ENCODE results near the gene C17orf50. TPM values are rescaled to one million over a fixed set of nuclear protein-coding genes. Genes with fewer than 3 reads are reported as not detected.

The C17orf50 gene
- total RNA-seq: not detected

DNA sequence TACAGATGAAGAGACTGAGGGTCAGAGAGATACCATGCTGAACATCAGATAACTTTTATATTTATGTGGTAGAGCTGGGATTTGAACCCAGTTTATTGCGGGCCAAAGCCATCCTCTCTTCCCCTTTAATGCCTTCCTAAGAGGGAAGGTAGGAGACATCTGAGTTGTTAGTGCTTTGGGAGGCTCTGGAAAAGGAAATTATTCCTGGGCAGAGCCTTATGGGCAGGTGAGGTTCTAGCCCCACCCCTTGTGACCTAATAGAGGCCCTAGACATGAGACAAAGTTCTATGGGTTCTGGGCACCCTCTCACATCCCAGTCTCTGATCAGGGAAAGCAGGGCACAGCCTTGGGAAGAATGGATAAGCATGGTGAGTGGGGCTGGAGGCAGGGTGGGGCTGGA is at the start of gene C17orf50:
Gene C17orf50 (plus strand): TSS at position 301 of the 400 bp plus-strand sequence. CDS start 55 bp downstream, at position 356.
- ATAC-seq: no peak
- intact Hi-C loops (cut with DNase I): no loop called here
- DNase-seq (ENCODE audit: low spot score): no peak

DNA sequence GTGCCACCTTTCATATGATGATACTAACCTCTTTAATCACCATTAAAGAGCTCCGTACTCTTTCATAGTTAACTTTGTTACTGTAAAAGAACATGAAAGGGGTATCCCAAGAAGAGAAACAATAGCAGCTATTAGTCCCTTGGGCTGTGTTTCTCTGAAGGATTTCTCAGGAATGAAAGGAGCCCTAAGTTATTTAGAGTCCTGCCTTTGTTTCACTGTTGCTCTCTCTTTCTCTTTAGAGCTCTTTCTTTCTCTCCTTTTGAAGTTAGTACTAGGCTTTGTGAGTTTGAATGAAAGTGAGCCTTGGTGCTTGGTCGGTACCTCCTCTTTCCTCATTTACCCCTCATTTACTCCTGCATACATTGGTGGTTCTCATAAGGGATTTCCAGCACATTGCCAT is 49.7 kb upstream of the C17orf50 start:
- intact Hi-C loops (cut with DNase I): no loop called here
- no peak for ATAC-seq
- no peak for DNase-seq (ENCODE audit: low spot score)

DNA sequence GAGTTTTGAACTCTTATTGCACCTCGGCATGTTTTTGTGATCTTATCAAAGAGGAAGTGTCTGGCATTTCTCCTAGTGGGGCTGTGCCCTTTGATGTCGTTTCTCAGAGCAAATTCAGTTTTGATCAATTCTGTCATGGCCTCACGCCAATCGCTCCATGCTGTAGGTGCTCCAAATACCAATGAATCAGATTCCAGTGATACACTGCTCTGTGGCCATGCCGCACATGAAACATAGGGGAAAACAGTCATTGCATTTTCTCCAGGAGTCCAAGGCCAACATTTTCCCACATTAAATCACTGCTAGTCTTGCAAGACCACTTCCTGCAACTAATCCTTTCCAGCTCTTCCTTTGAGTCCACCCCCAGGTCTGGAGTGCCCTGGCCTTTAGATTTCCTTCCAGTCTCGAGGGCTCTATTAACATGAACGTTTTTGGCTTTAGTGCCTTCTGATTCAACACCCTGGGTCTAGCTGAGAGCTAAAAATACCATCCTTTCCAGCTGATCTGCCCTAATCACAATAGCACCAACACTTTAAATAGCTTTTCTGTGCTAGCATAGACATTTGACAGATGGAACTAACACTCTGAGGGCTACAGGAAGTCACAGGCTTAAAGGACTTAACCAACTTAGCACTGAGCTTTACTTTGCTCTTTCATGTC is 47.5 kb upstream of the C17orf50 start:
- ATAC-seq (peak; percentile 71), DNase-seq (ENCODE audit: low spot score) (no peak)
- intact Hi-C loops (cut with DNase I): no loop called here

DNA sequence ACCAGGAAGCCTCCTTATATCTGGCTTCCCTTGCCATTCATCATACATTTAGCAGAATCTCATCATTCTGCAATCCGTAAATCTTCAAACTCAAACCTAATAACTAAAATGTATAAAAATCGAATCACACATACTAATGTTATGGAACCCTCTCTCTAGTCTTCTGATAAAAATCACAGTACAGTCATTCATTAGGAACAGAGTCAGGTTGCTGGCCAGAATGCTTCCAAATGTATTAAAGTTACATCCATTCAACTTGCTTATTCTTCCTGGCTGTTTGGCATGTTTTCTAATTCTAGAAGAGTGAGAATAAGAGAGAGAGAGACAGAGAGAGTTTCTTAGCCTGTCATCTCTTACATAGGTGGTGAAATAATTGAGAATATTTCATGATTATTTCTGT is 45.7 kb upstream of the C17orf50 start:
- no peak for ATAC-seq
- DNase-seq (ENCODE audit: low spot score): no peak
- intact Hi-C loops (cut with DNase I): no loop called here

DNA sequence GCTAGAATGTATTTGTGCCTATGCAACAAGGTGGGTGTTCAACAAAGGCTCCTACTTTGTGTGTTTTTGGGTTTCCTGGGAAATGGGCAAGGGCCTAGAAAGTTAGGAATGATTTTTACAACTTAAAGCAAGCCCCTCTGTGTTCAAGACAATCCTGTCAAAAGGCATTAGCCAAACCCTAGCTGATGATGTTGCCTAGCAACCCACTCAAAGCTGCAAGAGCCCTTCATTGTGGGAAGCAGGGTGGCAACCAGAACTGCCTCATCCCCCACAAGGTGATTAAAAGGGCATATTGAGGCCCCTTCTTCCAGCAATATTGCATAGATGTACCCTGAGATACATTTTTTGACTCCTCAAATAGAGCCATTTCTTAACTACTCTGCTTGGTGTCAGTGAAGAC is 45.3 kb upstream of the C17orf50 start:
- ATAC-seq: no peak
- no peak for DNase-seq (ENCODE audit: low spot score)
- intact Hi-C loops (cut with DNase I): no loop called here

DNA sequence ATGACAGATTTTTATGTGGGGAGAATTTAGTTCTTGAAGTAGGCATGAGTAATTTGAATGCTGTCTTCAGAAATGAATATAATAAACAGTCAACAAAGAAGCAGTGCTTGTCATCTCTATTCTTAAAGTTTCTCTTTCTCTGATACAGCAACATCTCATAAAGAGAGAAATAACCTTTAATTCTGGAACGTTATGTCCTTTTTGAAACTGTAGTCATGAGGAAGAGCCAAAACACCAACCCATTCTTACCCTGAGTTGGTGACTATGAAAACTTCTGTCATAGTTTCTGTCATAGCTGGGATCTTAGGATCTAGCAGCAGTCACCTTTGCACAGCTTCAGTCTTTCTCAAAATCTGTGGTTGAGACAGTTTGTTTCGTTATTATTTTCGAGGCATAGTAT is 44.5 kb upstream of the C17orf50 start:
- intact Hi-C loops (cut with DNase I): no loop called here
- ATAC-seq (peak; percentile 21), DNase-seq (ENCODE audit: low spot score) (no peak)

DNA sequence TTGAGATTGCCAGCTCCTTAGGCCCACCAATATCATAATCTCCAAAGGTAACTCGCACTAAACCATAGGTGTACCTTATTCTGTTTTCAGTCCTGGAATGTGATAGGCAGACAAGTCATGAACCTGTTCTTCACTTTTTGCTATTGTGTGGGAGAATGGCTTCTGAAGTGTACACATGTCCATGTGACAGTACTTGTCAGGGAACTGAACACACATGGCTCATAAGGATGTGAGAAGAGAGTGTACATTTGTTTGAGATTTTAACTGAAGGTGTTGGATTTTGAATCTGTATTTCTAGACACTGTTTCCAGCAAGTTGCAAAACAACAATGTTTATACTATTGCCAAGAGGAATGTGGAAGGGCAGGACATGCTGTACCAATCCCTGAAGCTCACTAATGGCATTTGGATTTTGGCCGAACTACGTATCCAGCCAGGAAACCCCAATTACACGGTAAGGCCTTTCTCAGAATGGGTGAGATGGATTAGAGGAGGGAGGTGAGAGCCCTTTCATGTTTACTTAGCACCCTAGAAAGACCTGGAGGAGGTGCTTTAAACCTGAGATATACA is 43.7 kb upstream of the C17orf50 start:
- intact Hi-C loops (cut with DNase I): no loop called here
- ATAC-seq (peak; percentile 83), DNase-seq (ENCODE audit: low spot score) (no peak)

DNA sequence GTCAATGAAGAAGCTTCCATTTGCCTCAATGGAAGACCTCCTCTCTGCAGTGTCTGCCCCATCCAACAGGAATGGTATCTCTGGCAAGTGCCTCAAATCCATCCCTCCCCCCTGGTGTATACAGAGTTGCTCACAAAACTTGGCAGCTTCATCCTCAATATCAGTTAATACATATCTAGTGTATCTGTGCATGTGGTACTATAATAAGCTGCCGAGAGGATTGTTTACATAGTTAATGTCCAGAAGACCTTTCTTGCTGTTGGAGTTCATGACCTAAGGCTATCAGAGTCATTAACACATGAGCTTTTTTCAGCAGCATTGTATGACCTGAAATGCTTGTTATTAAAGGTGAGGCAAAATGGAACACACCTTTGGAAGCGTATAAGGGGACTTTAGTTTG is 43.2 kb upstream of the C17orf50 start:
- ATAC-seq: peak; percentile 9
- DNase-seq (ENCODE audit: low spot score): no peak
- intact Hi-C loops (cut with DNase I): no loop called here

DNA sequence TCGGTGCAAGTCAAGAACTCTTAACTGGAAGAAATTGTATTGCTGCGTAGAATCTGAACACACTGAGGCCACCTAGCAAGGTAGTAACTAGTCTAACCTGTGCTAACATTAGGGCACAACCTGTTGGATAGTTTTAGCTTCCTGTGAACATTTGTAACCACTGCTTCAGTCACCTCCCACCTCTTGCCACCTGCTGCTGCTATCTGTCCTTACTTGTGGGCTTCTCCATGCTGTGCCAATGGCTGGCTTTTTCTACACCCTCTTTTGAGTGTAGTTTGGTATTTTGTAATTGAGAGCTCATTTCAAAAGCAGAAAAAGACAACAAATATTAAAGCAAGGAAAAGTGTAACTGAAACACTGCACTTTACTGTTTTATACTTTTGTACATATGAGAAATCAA is 37.0 kb upstream of the C17orf50 start:
- intact Hi-C loops (cut with DNase I): no loop called here
- ATAC-seq (no peak), DNase-seq (ENCODE audit: low spot score) (no peak)

DNA sequence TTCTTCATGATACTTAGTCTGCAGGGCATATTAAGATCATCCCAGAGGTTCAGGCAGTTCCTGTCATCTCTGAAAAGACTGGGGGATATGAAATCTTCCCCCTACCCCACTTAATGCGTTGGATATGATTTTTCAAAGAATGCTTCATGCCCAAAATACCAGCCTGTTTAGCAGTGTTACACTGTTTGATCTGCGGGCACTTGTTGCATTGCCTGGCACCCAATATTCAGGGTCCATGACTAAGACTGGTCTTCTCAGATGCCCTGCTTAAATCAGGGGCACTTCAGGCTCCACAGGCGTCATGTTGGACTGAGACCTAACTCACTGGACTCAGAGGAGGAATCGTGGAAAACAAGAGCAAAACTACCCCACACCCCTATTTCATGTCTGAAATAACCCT is 35.6 kb upstream of the C17orf50 start:
- DNase-seq (ENCODE audit: low spot score): no peak
- intact Hi-C loops (cut with DNase I): no loop called here
- ATAC-seq: no peak

DNA sequence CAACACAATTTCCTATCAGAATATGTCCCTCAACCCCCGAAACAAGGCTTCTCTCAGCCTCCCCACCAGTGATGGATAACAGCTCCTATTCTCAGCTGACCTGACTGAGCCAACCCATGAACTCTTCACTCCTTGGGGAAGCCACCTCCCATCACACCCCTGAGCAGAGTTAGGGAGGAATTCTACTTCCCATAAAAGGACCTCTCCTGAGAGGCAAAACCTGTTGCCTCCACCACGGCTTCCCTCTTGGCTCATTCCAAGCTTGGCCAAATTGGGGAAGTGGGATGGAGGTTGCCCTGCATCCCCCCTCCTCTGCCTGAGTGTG is 34.9 kb upstream of the C17orf50 start:
- no peak for DNase-seq (ENCODE audit: low spot score)
- ATAC-seq: no peak
- intact Hi-C loops (cut with DNase I): no loop called here

DNA sequence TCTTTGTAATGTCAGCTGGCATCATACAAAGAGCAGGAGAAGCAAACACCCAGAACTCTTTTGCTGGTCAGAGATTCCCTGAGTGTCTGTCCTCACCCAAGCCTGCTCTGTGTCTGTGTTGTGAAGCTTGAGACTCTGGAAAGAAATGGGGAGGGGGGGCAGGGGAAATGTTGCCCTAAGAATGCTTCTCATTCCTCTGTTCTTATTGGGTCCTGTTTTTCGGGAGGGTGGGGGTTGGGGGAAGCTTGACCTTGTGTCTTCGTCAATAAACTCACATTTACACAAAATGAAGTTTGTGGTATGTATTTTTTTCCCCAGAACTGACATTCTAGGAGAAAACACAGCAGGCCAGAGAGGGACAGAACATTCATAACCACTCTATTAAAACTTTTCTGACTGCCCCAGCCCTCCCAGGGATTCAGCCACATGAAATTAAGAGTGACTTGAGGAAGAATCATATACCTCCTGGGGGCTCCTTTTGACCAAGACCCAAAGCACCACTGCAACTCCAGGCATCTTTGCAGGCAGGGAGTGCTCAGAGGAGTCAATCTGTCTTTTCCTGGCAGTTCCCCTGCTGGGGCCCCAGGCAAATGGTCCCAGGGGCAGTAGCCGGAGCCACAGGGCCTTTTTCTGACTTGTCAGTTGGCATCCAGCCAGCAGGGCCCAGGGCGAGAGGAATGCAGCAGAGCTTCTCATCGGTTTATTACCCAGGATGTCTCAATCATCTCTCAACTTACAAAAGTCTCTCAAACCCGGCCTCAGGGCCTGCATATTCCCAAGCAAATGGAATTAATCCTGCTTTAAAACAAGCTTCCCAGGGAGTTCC is 34.3 kb upstream of the C17orf50 start:
- intact Hi-C loops (cut with DNase I): no loop called here
- peak; percentile 81 for DNase-seq (ENCODE audit: low spot score)
- ATAC-seq: peak; percentile 65

DNA sequence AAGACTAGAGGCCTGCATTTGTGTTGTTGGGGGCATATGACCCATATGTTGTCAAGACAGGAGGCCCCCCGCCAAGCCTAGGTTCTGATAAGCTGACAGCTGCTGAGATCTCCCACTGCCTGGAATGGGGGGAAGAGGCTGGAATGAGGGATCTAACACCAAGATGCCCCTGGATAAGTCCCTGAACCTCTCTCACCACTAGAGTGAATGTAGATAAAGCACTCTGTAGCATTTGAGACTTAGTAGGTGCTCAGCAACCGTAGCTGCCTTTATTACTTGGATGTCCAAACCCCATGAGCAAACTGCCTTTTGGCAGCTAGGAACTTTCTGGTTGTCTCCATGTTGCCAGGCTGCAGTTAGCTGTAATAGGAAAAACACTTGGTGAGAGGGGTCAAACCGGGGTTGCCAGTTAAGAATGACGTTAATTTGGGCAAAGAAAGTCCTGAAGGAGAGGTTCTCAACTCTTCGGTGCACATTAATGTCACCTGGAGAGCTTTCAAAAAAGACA is 33.7 kb upstream of the C17orf50 start:
- DNase-seq (ENCODE audit: low spot score): no peak
- intact Hi-C loops (cut with DNase I): no loop called here
- ATAC-seq: peak; percentile 5

DNA sequence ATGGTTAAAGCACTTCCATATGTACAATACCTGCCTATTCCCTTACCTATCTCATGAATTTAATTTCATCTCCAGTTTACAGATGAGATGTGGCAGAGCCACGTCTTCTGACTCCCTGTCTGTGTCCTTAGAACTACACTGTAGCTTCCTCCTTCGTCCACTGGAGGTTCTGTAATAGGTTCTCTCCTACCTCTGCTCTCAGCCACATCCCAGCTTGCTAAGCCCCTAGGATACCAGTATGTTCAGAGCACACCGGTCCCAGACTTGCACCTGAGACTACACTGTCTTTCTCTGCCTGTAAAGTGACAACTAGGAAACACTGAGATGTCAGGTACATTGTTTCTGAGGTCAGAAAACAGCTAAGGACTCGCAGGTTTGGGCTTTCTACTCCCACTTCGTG is 33.1 kb upstream of the C17orf50 start:
- no peak for ATAC-seq
- intact Hi-C loops (cut with DNase I): no loop called here

DNA sequence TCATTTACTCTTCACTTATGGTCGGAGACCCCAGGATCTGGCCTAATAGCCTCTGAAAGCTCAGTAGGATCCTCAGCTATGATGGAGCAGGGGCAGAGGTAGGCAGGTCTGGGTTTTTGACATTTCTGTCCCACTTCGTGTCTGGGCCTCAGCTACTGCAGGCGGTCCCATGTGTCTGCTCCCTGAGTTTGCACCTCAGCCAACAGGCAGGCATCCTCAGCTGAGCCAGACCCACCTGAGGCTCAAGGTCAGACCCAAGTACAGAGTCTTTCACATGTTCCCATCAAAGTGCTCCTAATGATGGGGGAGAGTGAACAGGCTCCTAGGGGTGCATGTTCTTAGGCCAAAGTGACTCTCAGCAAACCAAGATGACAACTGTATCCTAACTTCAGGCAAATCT is 32.1 kb upstream of the C17orf50 start:
- DNase-seq (ENCODE audit: low spot score): no peak
- intact Hi-C loops (cut with DNase I): no loop called here
- no peak for ATAC-seq

More for the DNA sequence above, 33.1 kb upstream of the C17orf50 start:
- DNase-seq (ENCODE audit: low spot score): no peak

DNA sequence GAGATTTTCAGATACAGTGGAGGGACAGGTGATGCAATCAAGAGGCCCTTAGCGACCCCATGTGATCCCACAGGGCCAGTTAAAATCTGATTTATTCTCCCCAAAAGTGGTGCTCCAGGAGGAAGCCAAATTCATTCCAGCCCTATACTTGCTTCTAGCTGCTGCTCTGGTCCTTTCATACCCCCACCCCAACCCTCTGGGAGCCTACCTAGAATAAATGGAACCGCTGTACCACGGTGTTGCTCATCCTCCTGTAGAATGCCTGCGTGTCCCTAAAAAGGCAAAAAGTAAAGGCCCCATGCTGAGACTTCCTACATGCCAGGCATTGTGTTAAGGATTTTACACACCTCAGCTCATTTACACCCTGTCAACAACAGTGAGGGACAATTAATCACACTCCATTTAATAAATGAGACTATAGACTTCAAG is 31.3 kb upstream of the C17orf50 start:
- ATAC-seq (no peak), DNase-seq (ENCODE audit: low spot score) (no peak)
- intact Hi-C loops (cut with DNase I): no loop called here

DNA sequence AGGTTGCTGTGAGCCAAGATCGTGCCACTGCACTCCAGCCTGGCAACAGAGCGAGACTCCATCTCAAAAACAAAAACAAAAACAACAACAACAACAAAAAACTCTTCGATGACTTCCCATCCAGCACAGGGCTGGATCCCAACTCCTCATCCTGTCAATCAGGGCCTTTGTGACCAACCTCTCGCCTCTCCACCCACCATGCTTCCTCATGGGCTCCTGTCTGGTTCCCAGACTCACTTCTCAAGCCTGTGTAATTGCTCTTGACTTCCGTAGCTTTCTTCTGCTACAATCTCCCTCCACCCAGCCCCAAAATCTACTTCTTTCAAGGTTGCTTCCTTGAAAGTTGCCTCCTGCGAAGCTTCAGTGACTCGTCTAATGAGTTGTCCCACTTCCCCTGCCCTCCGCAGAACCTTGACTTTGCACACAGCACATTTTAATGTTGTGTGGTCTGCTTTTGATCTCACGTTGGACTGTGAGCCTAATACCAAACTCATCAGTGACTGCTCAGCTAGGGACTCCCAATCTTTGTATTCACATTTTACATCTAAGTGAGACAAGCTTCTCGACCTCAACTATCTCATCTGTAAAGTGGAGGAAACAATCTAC is 30.2 kb upstream of the C17orf50 start:
- intact Hi-C loops (cut with DNase I): no loop called here
- ATAC-seq: no peak
- DNase-seq (ENCODE audit: low spot score): no peak

DNA sequence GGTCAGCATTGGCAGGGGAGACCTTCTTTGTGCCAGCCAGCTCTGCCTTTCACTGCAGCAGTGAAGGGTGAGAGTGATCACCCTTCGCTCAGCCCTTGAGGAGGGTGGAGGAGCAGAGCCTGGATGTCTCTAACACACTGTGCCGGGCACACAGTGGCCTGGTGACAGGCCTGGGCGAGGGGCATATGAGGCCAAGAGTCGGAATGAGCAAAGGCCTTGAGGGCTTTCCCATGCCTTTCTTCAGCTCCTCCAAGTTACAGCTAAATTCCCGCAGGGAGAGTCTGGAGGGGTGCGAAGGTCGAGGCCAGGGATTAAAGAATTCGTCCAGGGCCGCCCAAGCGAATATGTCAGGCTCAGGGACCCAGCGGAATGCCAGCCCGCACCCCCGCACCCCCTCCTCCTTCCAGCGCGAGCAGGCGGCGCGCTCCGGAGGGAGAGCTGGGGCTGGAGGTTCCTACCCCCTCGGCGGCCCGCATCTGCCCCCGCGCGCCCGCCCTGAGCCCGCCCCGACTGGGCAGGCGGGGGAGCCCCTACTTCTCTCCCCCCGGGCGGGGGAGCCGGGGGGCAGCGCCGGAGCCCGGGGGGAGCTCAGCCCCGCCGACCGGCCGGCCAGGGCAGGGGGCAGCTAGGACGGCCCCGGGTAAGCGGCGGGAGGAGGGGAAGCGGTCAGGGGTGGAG is 29.3 kb upstream of the C17orf50 start, which contains the start of gene RASL10B:
Gene RASL10B (plus strand): TSS at position 401 of the 678 bp plus-strand sequence. CDS start 3,546 bp downstream, outside the sequence.
- DNase-seq (ENCODE audit: low spot score): no peak
- intact Hi-C loops (cut with DNase I): no loop called here
- ATAC-seq: peak; percentile 82

Data from sciatic nerve (tissue), 2 donors.